NCI-H82 (cell line): ENCODE measurements around the gene BTBD18.
A peak's percentile ranks its signal among the peaks of the same experiment; 100 is the strongest.

ENCODE experiments used
- DNase-seq: peaks from one replicate; lab custom pipeline; 2025; lab: John Stamatoyannopoulos, UW

Gene BTBD18

DNA sequence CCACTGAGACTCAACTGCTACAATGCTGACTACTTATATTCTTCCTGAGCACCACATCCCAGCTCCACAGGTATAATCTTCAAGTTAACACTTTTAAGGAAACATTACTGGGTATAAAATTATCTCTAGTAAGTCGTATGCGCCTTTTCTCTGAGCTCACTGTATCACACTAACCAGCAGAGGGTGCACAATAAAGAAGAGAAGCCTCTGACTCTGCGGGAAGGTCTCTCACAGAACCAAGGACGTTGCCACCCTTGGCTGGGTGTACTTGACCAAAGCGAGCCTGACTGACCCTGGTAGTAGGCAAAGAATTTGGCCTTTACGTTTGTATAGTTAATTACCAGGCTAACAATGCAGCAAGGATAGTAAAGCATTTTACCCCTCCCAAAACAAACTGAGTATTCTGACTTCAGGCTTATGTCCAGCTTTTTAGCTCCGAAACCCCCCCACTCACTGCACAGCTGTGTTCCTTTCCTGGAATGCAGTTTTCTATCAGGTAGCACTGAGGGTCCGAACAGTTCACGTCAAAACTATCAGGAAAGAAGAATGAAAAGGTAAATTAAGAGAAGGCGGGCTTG lies at the start of gene BTBD18:
Gene BTBD18, minus strand, starts transcription at position 144 of the 578 bp plus-strand sequence. CDS start 631 bp downstream, outside the sequence.
- peak; percentile 59 for DNase-seq

DNA sequence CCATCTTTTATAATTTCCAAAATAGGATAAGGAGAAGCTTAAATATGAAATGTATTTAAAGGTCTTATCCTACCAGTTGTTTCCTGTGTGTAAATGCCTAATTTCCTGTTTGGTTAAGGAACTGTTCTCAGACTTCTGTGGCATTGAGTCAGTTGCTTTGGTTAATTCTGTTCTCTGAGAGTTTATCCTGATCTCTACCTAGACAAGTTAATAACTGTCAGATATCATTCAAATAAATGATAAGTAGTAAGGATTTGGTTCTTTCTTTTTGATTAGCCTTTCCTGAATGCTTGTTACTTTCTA lies 49.5 kb upstream of the BTBD18 start:
- DNase-seq: no peak

DNA sequence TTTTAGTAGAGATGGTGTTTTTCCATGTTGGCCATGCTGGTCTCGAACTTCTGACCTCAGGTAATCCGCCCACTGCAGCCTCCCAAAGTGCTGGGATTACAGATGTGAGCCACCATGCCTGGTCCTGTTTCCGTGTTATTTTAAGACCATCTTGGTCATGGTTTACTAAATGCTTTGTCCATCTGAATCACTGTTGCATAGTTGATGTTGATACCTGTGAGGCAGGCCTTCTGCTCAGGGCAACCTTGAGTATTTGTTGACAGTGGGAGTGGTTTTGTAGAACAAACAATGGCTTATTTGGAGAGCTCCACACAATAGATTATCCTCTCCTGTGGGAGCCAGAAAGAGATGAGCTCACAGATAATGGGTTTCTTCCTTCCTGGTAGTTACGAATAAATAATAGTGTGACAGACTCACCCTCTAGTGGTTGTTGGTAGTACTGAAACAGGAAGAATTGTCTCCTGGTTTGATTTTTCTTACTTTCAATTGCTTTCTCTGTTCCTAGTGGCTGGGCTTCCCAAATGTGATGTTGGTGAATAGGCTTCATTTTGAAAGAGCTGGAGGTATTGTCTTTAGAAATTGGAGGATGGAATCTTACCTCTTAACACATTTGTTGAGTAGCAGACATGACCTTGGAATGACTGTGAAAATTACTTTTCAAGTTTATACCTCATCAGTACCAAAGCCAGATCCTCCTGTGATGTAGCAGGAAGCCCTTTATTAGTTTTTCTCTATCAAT lies 49.0 kb upstream of the BTBD18 start:
- peak; percentile 87 for DNase-seq

DNA sequence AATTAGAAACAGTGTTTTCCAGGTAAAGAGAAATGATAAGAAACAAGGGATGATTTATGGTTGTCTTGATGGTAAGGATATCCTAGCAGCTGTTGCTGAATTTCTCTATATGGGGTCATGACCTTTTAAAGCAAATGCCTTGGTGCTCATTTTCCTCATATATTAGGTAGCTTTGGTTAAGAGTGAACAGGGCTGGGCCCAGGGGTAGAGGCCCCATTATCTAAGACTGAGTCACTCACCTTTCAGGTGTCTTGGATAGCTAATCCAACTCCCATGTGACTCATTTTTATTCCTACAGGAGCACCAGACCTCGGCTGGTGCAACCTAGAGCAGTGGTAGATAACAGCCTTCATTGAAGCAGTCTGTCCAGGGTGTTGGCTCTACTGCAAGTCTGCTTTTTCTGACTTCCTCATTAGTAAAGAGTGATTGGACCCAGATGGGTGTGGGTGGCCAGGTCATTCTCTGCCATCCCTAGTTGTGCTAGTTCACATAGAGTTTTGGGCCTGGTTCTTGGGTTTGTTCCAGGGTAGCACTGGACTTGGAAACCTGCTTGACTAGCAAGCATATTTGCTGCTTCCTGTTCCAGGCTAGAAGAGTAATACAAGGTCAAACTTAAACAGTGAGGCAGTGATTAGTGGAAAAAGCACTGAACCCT lies 47.4 kb upstream of the BTBD18 start:
- no peak for DNase-seq

- DNase-seq: no peak
These were observed 41.9 kb upstream of the BTBD18 start for GRCh38 chr11:57793351-57794115.

DNA sequence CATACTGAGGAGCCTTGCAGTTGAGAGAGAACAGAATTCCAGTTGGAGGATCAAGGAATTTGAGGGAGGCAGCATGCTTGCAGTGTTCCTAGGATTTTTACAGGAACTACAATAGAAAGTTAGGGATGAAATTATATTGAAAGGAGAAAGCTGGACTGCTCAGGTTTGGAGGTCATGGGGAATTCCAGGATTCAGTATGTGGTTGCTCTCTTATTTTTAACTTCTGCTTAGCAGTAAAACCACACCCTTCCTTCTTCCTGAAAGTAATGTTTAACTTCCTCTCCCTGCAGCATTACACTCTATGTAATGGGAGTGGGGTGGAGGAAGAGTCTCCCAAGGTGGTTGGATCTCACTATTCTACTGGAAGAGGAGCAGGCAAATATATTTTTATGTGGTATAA lies 41.3 kb upstream of the BTBD18 start:
- no peak for DNase-seq

DNA sequence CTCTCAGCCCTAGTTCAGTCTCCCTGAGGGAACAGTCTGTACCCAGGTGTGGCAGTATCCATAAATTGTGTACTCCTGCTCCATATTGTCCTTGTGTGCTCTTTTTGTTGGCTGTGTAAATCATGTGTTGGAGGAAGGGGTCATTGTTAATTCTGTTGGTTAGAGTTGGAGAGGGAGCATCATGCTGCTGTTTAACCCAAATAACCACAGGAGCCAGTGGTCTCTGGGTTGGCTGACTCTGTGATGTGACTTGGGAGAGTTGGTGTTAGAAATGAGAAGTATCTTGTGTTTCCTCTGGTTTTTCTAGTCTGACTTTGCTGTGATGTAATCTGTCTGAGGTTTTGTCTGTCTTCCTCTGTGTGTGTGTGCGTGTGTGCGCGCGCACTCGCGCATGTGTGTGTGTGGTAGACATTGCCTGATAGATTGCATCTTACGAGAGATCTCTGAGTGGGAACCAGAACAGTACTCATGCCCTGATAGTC lies 40.5 kb upstream of the BTBD18 start:
- no peak for DNase-seq

DNA sequence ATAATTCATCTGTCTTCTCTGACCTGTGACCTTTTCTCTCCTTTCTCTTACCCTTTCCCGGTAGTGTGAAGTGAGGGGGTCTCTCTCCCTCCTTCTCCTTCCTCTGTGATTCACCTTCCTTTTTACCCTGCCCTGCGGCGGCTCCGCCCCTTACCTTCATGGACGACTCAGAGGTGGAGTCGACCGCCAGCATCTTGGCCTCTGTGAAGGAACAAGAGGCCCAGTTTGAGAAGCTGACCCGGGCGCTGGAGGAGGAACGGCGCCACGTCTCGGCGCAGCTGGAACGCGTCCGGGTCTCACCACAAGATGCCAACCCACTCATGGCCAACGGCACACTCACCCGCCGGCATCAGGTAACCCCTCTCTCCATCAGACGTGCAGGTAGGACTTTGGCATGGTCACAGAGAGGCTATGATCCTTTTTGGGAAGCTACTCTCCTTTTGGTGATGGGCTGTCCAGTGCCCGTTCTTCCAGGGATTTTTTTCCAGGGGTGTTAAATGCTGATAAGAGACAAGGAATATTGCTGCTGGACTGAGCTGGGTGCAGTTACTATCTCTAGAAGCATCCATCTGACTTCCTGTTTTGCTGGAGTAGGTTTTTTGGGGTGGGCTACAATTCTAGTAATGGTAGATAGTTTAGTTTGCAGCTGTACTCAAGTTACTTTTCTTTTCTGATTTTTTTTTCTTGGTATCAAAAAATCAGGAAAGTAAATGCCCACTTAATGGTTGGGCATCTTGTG lies 39.9 kb upstream of the BTBD18 start:
- no peak for DNase-seq

- no peak for DNase-seq
These were observed 37.1 kb upstream of the BTBD18 start for GRCh38 chr11:57788703-57789088.

DNA sequence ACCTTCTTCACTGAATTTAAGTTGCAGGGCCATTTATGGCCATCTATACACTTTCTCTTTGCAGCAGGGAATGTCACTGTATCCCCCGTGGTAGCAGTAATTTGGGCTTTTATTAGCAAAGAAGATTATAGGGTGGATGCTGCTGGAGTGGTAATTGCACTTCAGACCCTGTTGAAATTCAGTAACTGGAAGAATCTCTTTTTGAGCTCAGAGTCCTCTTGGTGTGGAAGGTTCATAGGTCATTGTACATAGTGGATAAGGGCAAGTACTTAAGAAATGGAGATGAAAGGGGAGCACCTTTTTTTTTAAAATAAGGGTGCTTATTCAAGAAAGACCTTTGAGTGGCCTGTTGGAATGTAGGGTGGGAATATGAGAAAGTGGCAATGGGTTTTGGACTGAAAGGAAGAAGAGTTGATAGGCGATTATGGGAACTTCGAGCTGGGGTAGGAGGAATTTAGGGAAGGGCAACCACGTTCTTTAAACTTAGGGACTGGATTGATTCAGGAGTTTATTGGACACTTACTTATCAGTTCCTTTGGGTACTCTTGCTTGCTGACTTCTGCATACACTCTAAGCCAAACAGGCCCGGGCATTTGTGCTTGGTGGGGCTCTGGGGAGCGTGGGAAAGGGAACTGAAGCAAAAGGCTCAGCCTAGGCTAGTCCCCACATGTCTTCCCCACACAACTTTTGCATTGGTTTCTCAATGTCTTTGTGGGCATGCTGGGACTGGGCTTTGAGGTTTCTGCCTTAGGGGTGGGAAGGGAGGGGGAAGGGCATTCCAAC lies 36.5 kb upstream of the BTBD18 start:
- DNase-seq: no peak

DNA sequence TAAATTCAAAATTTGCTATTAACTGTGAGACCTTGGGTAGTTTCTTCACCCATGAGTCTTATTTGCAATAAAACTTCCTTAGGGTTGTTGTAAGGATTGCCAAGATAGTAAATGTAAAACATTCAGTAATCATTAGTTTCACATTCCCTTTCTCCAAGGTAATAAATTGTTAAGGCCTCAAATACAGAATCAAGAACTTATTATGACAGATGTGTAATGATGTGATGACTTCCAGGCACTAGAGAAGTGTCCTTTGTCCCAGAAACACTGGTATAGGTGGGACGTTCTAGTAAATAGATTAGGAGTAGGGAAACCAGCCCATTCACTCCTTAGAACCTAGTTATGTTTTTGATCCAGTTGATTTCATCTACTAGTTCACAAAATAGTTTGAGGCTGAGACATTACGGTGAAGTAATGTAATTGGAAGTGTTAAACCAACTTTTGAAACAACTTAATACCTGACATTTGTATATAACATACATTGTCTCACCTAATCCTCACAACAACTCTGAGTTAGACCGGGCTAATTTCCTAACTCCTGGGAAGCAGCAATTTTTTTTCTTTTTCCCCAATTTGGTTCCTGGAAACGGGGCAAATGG lies 35.5 kb upstream of the BTBD18 start:
- no peak for DNase-seq

GRCh38 chr11:57786436-57786835 lies 34.8 kb upstream of the BTBD18 start:
- DNase-seq: no peak

- DNase-seq: no peak
These were observed 33.5 kb upstream of the BTBD18 start for GRCh38 chr11:57785072-57785471.

GRCh38 chr11:57781529-57781943 lies 29.9 kb upstream of the BTBD18 start:
- no peak for DNase-seq

- DNase-seq: no peak
These were observed 27.7 kb upstream of the BTBD18 start for GRCh38 chr11:57779276-57779675.

DNA sequence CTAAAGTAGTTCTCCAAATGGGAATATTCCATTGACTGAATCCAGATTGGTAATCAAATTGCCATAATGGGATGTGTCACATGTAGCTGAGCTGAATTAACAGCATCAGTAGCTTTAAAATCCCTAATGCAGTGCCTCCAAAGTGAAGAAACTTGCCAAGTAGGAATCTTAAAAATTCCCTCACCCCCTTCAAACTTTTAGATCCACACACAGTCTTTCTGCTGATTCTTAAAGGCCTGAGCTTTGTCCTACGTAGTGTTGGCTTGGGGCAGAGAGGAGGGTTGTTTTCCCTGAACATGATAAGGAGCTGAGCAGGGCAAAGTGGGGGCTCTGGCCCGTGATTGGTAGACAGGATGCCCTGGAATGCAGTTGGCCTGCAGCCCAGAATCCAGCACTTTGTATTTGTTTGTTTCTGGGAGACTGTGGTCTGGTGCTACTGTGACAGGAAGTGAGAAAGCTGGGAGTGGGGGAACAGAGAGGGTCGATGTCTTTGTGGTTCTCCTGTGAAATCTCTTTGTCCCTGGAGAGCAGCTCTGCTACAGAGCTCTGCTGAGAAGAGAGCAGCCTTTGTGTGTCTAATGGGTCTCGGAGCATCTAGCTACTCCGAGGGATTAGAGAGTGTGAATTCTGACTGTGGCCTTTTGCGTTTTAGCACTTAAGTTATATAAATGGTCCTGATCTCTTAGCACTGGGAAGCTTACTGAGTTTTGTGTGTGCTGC lies 26.9 kb upstream of the BTBD18 start:
- peak; percentile 65 for DNase-seq

GRCh38 chr11:57777969-57778317 lies 26.3 kb upstream of the BTBD18 start:
- no peak for DNase-seq

DNA sequence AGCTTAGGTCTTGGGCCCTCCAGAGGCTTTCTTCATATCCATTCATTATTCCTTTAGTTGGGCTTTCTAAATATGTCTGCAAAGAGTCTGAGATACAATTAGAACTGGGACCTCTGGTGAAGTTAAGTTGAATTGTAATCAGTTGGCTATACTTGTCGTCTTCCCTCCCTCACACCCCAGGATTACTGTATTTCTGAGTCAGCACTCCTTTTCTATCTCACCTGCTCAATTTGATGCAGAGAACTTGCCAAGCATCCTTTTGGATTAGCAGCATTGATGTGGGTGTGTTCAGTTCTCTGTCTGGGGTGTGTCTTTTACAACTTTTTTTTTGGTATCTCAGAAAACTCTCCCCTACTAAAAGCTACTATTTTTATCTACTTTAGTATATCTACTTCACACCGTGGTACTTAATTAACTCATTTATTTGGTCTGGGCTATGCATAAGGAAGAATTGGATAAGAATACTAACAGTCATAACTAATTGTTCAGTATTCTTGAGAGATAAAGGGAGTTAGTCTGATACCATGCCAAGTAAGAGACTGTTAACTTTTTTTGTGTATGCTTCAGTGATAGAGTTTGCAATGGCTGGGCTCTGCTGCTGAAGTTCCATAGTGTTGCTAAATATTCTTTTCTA lies 25.1 kb upstream of the BTBD18 start:
- no peak for DNase-seq

GRCh38 chr11:57776031-57776521 lies 24.5 kb upstream of the BTBD18 start:
- peak; percentile 82 for DNase-seq
